Inflammatory macrophage (primary cell): ENCODE measurements around the gene CYP4F3.
"Not testable (repeated sequence)": the region's sequence is repeated elsewhere in the genome, so short reads cannot be mapped to it uniquely, and the experiment has no call there.

Source experiments
- DNase-seq, 2 donors: peaks; one replicate each; pipeline ENCODE4 v3.0.0-alpha.2; 2020 to 2022
- total RNA-seq, 18 experiments: gene quantifications; one replicate each; lab custom pipeline; 2026; ENCODE audit warnings: mixed read lengths in 6 of 18, inconsistent platforms in 2 of 18; lab: John Stamatoyannopoulos, UW

Gene CYP4F3
- total RNA-seq = 0 to 0.59 (median 0.23) reads per million in 18 experiments

GRCh38 chr19:15640294-15640903 lies at the start of gene CYP4F3:
Gene CYP4F3 (plus strand): TSS chr19:15640897. CDS start chr19:15641416, 519 bp downstream.
- DNase-seq = peak; percentile 70 to 86

GRCh38 chr19:15591796-15592195 lies 48.9 kb upstream of the CYP4F3 start:
- DNase-seq = no peak

- not testable (repeated sequence) for DNase-seq
These were observed 48.2 kb upstream of the CYP4F3 start for GRCh38 chr19:15592506-15592905.

- not testable (repeated sequence) for DNase-seq
These were observed 46.9 kb upstream of the CYP4F3 start for GRCh38 chr19:15593766-15594165.

- peak; percentile 53 to 54 for DNase-seq
These were observed 45.6 kb upstream of the CYP4F3 start for GRCh38 chr19:15595069-15595468.

- not testable (repeated sequence) for DNase-seq
These were observed 32.4 kb upstream of the CYP4F3 start for GRCh38 chr19:15607978-15608925.

GRCh38 chr19:15609261-15609660 lies 31.4 kb upstream of the CYP4F3 start:
- DNase-seq = no peak

GRCh38 chr19:15612342-15612741 lies 28.4 kb upstream of the CYP4F3 start:
- DNase-seq = no peak

GRCh38 chr19:15613338-15613737 lies 27.4 kb upstream of the CYP4F3 start:
- DNase-seq = no peak

GRCh38 chr19:15614507-15615379 lies 26.0 kb upstream of the CYP4F3 start, which contains the start of gene CYP4F8:
Gene CYP4F8 (plus strand): TSS chr19:15615218. CDS start chr19:15615617, 399 bp downstream.
- DNase-seq = no peak

- no peak for DNase-seq
These were observed 25.2 kb upstream of the CYP4F3 start for GRCh38 chr19:15615526-15615925.

GRCh38 chr19:15616183-15616582 lies 24.5 kb upstream of the CYP4F3 start:
- no peak for DNase-seq

- DNase-seq = no peak
These were observed 23.9 kb upstream of the CYP4F3 start for GRCh38 chr19:15616627-15617270.

- DNase-seq = no peak
These were observed 22.4 kb upstream of the CYP4F3 start for GRCh38 chr19:15618321-15618720.

GRCh38 chr19:15621801-15622200 lies 18.9 kb upstream of the CYP4F3 start:
- no peak for DNase-seq

- no peak for DNase-seq
These were observed 17.7 kb upstream of the CYP4F3 start for GRCh38 chr19:15622991-15623390.

GRCh38 chr19:15623711-15624318 lies 16.9 kb upstream of the CYP4F3 start:
- DNase-seq = no peak

GRCh38 chr19:15628236-15629002 lies 12.3 kb upstream of the CYP4F3 start:
- DNase-seq = no peak

GRCh38 chr19:15629003-15629880 lies 11.5 kb upstream of the CYP4F3 start:
- DNase-seq = peak; percentile 71 to 74

- no peak for DNase-seq
These were observed 8.9 kb upstream of the CYP4F3 start for GRCh38 chr19:15631817-15632216.
